Non-pigmented ciliary epithelial cell (primary cell): ENCODE results near the gene SIK2.

Source experiments
- DNase-seq: peaks from one replicate; pipeline ENCODE4 v3.0.0-alpha.2; 2010; ENCODE audit warnings: low read depth

The SIK2 gene

GRCh38 chr11:111601979-111602864 lies at the start of gene SIK2:
SIK2 (plus strand) TSS chr11:111602449; CDS start chr11:111602564, 115 bp downstream.
- no peak for DNase-seq

DNA sequence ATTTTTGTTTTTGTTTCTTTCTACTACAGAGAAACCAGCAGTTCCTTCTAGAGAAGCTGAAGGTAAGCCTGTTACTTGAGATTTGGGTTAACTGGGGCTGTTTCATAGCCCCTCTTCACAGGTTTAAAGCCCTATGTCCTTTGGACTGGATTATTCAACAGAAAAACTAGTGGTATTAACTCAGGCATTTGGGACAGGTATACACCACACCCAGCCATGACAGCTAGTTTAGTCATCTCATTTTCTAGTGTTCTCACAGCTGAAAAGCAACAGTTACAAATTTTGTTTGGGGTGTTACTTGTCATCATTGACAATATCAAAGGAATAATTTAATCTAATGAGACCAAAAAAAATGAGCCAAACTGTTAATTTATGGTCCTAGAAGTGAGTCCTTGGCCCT lies 47.7 kb upstream of the SIK2 start:
- DNase-seq: no peak

- peak; percentile 68 for DNase-seq
Measured at GRCh38 chr11:111555255-111555654, 47.0 kb upstream of the SIK2 start.

- peak; percentile 98 for DNase-seq
Measured at GRCh38 chr11:111557425-111558111, 44.7 kb upstream of the SIK2 start.

GRCh38 chr11:111559800-111560464 lies 42.3 kb upstream of the SIK2 start:
- DNase-seq: no peak

DNA sequence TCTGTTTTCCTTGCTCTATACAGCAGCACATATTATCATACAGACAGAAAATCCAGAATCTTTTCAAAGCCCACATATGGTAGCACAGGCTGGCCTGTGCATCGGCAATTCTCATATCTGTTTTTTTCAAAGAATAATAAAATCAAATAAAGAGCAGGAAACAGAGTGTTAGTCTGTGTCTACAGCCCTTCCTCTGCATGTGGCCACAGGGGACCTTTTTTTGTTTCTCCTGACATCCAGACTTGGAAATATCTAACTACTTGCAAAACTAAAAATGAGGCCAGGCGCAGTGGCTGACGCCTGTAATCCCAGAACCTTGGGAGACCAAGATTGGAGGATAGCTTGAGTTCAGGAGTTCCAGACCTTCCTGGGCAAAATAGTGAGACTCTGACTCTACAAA lies 41.4 kb upstream of the SIK2 start:
- DNase-seq: no peak

DNA sequence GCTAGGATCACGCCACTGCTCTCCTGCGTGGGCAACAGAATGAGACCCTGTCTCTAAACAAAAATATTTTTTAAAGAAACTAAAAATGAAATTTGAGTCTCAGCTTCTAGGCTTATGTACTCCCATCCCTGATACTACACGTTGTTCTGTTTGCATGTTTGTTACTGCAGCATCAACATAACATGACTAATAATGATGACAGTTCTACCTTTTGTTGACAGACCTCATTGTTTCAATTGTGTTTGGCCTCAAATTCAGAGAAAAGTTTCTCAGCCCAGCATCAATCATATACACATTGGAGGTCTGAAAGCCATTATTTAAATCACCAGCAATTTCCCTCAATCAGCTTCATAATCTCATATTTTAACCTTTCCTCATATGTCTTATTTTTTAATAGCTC lies 40.9 kb upstream of the SIK2 start:
- no peak for DNase-seq

DNA sequence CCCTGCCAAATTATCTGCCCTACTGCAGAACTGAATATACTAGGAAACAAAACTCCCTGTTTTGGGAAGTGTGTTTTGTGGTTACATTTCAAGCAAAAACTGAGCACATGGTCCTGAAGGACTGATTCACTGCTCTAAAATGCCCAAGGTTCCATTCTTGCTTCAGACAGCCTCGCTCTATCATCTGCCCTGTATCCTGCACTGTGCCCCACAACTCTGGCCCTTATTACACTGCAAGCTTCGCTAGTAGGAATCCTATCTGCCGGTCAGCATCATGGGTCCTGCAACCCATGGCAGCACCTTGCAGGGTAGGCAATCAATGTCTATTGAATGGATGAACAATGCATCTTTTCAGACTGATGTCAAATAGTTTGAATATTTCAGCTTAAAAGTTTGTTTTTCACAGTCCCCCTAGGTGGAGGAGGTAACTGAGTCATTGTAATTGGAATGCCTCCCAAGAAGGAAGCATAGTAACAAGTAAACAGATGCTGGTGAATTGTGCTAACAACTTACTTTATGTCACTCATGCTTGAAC lies 40.4 kb upstream of the SIK2 start:
- peak; percentile 44 for DNase-seq

DNA sequence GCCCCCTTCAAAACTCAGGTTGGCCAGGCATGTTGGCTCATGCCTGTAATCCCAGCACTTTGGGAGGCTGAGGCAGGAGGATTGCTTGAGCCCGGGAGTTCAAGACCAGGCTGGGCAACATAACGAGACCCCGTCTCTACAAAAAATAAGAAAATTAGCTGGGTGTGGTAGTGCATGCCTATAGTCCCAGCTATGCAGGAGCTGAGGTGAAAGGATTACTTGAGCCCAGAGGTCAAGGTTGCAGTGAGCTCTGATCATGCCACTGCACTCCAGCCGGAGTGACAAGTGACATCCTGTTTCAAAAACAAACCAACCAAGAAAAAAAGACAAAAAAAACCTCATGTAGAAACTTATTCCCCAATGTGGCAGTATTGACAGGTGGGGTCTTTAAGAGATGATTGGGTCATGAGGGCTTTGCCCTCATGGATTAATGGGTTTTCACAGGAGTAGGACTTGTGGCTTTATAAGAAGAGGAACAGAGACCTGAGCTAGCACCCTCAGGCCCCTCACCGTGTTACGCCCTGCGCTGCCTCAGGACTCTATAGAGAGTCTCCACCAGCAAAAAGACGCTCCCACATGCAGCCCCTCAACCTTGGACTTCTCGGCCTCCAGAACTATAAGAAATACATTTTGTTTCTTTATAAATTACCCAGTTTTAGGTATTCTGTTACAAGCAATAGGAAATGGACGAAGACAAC lies 39.4 kb upstream of the SIK2 start:
- no peak for DNase-seq

- DNase-seq: no peak
Measured at GRCh38 chr11:111565114-111565720, 37.0 kb upstream of the SIK2 start.

DNA sequence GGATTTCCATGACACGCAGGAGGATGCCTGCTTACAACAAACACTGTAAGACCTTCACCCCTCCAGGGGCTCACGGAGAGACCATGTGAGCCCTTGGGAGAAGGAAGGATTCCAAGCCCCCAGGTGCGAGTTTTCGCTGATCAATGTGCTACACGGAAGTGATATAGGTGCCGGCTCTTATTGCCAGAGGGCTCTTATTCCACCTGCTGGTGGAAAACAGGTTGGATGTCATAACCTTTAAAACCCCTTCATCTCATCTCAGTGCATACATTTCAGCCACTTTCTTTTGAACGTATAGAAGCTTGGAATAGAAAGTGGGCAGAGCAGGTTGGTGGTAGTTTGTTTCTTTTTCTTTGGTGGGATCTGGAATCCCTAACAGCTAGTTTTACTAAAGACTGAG lies 35.9 kb upstream of the SIK2 start:
- no peak for DNase-seq

DNA sequence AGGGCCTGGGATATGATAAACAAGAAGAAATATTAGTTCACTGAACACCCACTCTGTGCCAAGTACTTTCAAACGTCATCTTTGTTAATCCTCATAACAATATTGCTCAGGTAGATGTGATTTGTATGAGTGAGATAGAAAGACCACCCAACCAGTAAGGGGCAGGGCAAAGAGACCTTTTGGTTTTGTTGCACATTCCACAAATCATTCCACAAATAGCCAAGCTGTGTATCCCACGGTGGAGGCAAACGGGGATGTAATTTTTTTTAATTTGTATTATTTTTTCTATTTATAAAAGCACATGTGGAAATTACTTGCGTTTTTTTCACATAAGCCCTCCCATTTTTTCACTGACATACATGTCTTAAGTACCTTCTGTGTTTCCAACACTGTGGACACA lies 32.8 kb upstream of the SIK2 start:
- no peak for DNase-seq

GRCh38 chr11:111570796-111571195 lies 31.5 kb upstream of the SIK2 start:
- no peak for DNase-seq

- no peak for DNase-seq
Measured at GRCh38 chr11:111571829-111572501, 30.3 kb upstream of the SIK2 start.

DNA sequence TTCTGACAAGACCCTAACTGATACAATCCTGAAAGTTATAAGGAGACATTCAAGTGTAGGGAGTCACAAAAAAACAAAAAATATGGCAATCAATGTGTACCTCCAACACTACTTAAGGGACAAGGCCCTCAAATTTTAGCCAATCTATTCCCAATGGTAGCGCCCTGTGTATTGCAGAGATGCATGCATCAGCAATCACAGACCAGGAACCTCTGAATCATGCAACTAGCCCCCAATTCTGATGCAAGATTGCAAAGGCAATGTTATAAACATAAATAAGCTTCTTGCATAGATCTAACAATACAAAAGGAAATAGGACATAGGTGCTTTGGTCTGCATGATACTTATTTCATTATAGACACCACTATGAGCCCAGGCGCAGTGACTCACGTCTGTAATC lies 29.7 kb upstream of the SIK2 start:
- no peak for DNase-seq

DNA sequence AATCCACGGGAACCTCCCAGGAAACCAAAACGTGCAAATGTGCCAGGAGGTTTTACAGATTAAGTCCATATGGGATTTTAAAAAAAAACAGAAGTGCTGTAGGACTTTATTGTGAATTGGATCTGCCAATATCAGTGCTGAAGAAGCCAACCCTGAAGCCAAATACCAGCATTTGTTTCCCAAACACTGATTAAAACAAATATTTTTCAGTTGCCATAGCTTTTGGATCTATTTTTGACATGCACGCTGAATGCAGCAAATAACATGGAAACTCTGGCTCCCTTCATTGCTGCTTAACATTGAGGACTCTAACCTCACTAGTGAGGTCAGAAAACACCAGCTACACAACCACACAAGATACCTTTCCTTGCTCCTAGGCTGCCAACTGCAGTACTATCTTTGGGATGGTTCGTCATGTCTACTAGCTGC lies 28.4 kb upstream of the SIK2 start:
- no peak for DNase-seq

- DNase-seq: no peak
Measured at GRCh38 chr11:111574373-111575225, 27.6 kb upstream of the SIK2 start.

- no peak for DNase-seq
Measured at GRCh38 chr11:111575740-111576139, 26.5 kb upstream of the SIK2 start.

DNA sequence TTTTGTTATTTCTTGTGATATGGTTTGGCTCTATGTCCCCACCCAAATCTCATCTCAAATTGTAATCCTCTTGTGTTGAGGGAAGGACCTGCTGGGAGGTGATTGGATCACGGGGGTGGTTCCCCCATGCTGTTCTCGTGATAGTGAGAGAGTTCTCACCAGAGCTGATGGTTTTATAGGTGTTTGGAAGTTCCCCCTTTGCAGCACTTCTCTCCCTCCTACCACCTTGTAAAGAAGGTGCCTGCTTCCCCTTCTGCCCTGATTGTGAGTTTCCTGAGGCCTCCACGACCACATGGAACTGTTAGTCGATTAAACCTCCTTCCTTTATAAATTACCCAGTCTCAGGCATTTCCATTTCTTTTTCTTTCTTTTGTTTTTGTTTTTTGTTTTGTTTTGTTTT lies 24.4 kb upstream of the SIK2 start:
- DNase-seq: no peak

- no peak for DNase-seq
Measured at GRCh38 chr11:111581341-111581740, 20.9 kb upstream of the SIK2 start.
